GM23338 (cell line): ENCODE measurements around the gene RRBP1. TPM values are rescaled to one million over a fixed set of nuclear protein-coding genes. Genes with fewer than 3 reads are reported as not detected.

Experiments used
- ATAC-seq: fragments of 200-7000 bp; cut with Tn5 transposase; 3 replicates; pipeline ENCODE4 v1.9.1; 2020
- DNase-seq: peaks from one replicate; pipeline ENCODE4 v3.0.0-alpha.2; 2015; ENCODE audit warnings: low spot score
- H2AFZ ChIP-seq: fragments of 200-600 bp; sonication (generic); 2 replicates; pipeline ENCODE4 v1.8.0; 2016; ENCODE audit warnings: antibody characterized with exemption, mild to moderate bottlenecking, moderate library complexity
- H3F3A ChIP-seq: fragments of 200-600 bp; sonication (generic); replicated peaks from 2 replicates; pipeline ENCODE4 v1.8.0; 2017; ENCODE audit warnings: antibody characterized with exemption, mixed run types, low read depth
- H3K27ac ChIP-seq: fragments of 200-600 bp; sonication (generic); 2 replicates; pipeline ENCODE4 v1.6.1; 2016; ENCODE audit warnings: low read depth
- H3K27me3 ChIP-seq: fragments of 200-600 bp; sonication (generic); 2 replicates; pipeline ENCODE4 v1.8.0; 2016; ENCODE audit warnings: mild to moderate bottlenecking, mixed run types, moderate library complexity; ENCODE audit not compliant: insufficient read depth
- H3K36me3 ChIP-seq: fragments of 200-600 bp; sonication (generic); 2 replicates; pipeline ENCODE4 v1.8.0; 2016; ENCODE audit warnings: mild to moderate bottlenecking; ENCODE audit not compliant: insufficient read depth
- H3K4me1 ChIP-seq: fragments of 200-600 bp; sonication (generic); 2 replicates; pipeline ENCODE4 v1.8.0; 2016; ENCODE audit warnings: mild to moderate bottlenecking, moderate library complexity; ENCODE audit not compliant: insufficient read depth
- H3K4me2 ChIP-seq: fragments of 200-600 bp; sonication (generic); 2 replicates; pipeline ENCODE4 v1.7.1; 2017; ENCODE audit warnings: mixed run types
- H3K4me3 ChIP-seq: fragments of 200-600 bp; sonication (generic); 2 replicates; pipeline ENCODE4 v1.6.1; 2016; ENCODE audit warnings: mixed run types
- H3K79me2 ChIP-seq: fragments of 200-600 bp; sonication (generic); replicated peaks from 2 replicates; pipeline ENCODE4 v1.8.0; 2017; ENCODE audit warnings: mild to moderate bottlenecking; ENCODE audit not compliant: insufficient read depth
- H3K9me2 ChIP-seq: fragments of 200-600 bp; sonication (generic); 2 replicates; pipeline ENCODE4 v1.8.0; 2017; ENCODE audit not compliant: insufficient read depth
- H4K20me1 ChIP-seq: fragments of 200-600 bp; sonication (generic); replicated peaks from 2 replicates; pipeline ENCODE4 v1.8.0; 2017; ENCODE audit warnings: mild to moderate bottlenecking; ENCODE audit not compliant: insufficient read depth
- H3K27ac Mint-ChIP-seq: 2 replicates; pipeline ENCODE4 v1.8.0; 2020; ENCODE audit warnings: inconsistent platforms, mild to moderate bottlenecking, moderate library complexity, mixed read lengths
- H3K27me3 Mint-ChIP-seq: 3 replicates; pipeline ENCODE4 v1.8.0; 2022; ENCODE audit warnings: low read depth, mild to moderate bottlenecking, moderate library complexity, mixed read lengths, inconsistent platforms; ENCODE audit not compliant: insufficient read depth, poor library complexity
- H3K36me3 Mint-ChIP-seq: 3 replicates; pipeline ENCODE4 v1.8.0; 2021; ENCODE audit warnings: low read depth, mild to moderate bottlenecking, inconsistent platforms, moderate library complexity, mixed read lengths
- H3K4me1 Mint-ChIP-seq: 3 replicates; pipeline ENCODE4 v1.8.0; 2020; ENCODE audit warnings: mild to moderate bottlenecking, inconsistent platforms, mixed read lengths
- H3K4me3 Mint-ChIP-seq: 3 replicates; pipeline ENCODE4 v1.8.0; 2021; ENCODE audit warnings: moderate library complexity, mild to moderate bottlenecking, inconsistent platforms, mixed read lengths
- H3K9me3 Mint-ChIP-seq: 3 replicates; pipeline ENCODE4 v1.8.0; 2020; ENCODE audit warnings: moderate library complexity, mild to moderate bottlenecking, inconsistent platforms, mixed read lengths
- CTCF ChIP-seq, 2 experiments: fragments of 200-600 bp in 1 of 2; sonication (generic) in 1 of 2; conservative IDR thresholded peaks; 2 replicates each; pipeline versions ENCODE4 v1.5.1 to v1.6.1; 2016 to 2017; ENCODE audit warnings: antibody characterized with exemption in 2 of 2, low read depth in 2 of 2, mild to moderate bottlenecking in 2 of 2, moderate library complexity in 1 of 2
- EZH2 ChIP-seq: fragments of 200-600 bp; sonication (generic); IDR thresholded peaks from one replicate; pipeline ENCODE4 v1.8.0; 2017; ENCODE audit warnings: antibody characterized with exemption, mild to moderate bottlenecking, low read depth; ENCODE audit not compliant: unreplicated experiment
- EZH2phosphoT487 ChIP-seq: fragments of 200-600 bp; sonication (generic); IDR thresholded peaks from one replicate; pipeline ENCODE4 v1.8.1; 2018; ENCODE audit warnings: antibody characterized with exemption; ENCODE audit not compliant: unreplicated experiment
- JUNB ChIP-seq: IDR thresholded peaks from one replicate; pipeline ENCODE4 v1.6.1; 2016; ENCODE audit warnings: antibody characterized with exemption; ENCODE audit not compliant: unreplicated experiment
- NANOG ChIP-seq: IDR thresholded peaks from 2 replicates; pipeline ENCODE4 v1.6.1; 2016; ENCODE audit warnings: antibody characterized with exemption, borderline replicate concordance
- POLR2AphosphoS5 ChIP-seq: IDR thresholded peaks from 2 replicates; pipeline ENCODE4 v1.6.1; 2016; ENCODE audit warnings: antibody characterized with exemption, low read depth
- REST ChIP-seq: IDR thresholded peaks from one replicate; pipeline ENCODE4 v1.6.1; 2018; ENCODE audit warnings: antibody characterized with exemption; ENCODE audit not compliant: unreplicated experiment
- STAT1 ChIP-seq: IDR thresholded peaks from one replicate; pipeline ENCODE4 v1.6.1; 2016; ENCODE audit warnings: antibody characterized with exemption; ENCODE audit not compliant: unreplicated experiment
- ZNF331 ChIP-seq: fragments of 250-450 bp; sonication (Bioruptor Pico); IDR thresholded peaks from 2 replicates; pipeline ENCODE4 v1.5.0; 2020; ENCODE audit warnings: low read depth, mild to moderate bottlenecking, moderate library complexity
- polyA plus RNA-seq: library from polyadenylated mRNA; unstranded; fragments of >200 nt; fragmentation: Nextera tagmentation; extraction: Ambion mirVana; gene quantifications from 2 replicates; pipeline ENCODE4 v1.2.1, GENCODE V29; 2016
- total RNA-seq: library from RNA; depleted of rRNA; stranded (reverse); fragments of >200 nt; shearing (Covaris generic); gene quantifications from 2 replicates; pipeline ENCODE4 v1.2.3, GENCODE V29; 2014
- TF ChIP-seq, protein P1 (sequence below): fragments of 250-450 bp; sonication (Bioruptor Pico); IDR thresholded peaks from 2 replicates; pipeline ENCODE4 v1.5.0; 2020; ENCODE audit warnings: mild to moderate bottlenecking, moderate library complexity
- TF ChIP-seq, protein P2 (sequence below): IDR thresholded peaks from 2 replicates; pipeline ENCODE4 v1.6.1; 2016; ENCODE audit warnings: antibody characterized with exemption

RRBP1 gene
- total and polyA plus RNA-seq, 2 experiments from 2014 or later: 105 to 113 TPM

- H3K4me3 Mint-ChIP-seq: no peak overlapping the region
- no peak for ATAC-seq
- peaks cover 13% of the 10 kb centered on the region; the same call in 2 of the 3 replicates for H3K36me3 Mint-ChIP-seq
- Histone ChIP-seq H3K27ac (no peak overlapping the region; the same call in 1 of the 2 replicates), H3K4me3 (no peak overlapping the region), H3K27me3 (no peaks in the 10 kb centered on the region), H3K4me2 (no peak overlapping the region), H3K4me1 (peaks cover 49% of the 10 kb centered on the region), H2AFZ (no peak overlapping the region), H3K36me3 (no peaks in the 10 kb centered on the region), H3F3A (no peaks in the 10 kb centered on the region), H3K9me2 (no peaks in the 10 kb centered on the region), H4K20me1 (peaks cover 24% of the 10 kb centered on the region), H3K79me2 (peaks cover 97% of the 10 kb centered on the region)
- TF ChIP-seq EZH2 (no peak), NANOG (no peak), POLR2AphosphoS5 (no peak), ZNF331 (CRISPR knock-in tag) (no peak), STAT1 (no peak), JUNB (no peak), REST (no peak), EZH2phosphoT487 (no peak), CTCF (conservative IDR thresholded peaks at IDR 0.05; ENCODE audit: low read depth in 2 of 2) (no peak)
- TF ChIP-seq, protein P1, sequence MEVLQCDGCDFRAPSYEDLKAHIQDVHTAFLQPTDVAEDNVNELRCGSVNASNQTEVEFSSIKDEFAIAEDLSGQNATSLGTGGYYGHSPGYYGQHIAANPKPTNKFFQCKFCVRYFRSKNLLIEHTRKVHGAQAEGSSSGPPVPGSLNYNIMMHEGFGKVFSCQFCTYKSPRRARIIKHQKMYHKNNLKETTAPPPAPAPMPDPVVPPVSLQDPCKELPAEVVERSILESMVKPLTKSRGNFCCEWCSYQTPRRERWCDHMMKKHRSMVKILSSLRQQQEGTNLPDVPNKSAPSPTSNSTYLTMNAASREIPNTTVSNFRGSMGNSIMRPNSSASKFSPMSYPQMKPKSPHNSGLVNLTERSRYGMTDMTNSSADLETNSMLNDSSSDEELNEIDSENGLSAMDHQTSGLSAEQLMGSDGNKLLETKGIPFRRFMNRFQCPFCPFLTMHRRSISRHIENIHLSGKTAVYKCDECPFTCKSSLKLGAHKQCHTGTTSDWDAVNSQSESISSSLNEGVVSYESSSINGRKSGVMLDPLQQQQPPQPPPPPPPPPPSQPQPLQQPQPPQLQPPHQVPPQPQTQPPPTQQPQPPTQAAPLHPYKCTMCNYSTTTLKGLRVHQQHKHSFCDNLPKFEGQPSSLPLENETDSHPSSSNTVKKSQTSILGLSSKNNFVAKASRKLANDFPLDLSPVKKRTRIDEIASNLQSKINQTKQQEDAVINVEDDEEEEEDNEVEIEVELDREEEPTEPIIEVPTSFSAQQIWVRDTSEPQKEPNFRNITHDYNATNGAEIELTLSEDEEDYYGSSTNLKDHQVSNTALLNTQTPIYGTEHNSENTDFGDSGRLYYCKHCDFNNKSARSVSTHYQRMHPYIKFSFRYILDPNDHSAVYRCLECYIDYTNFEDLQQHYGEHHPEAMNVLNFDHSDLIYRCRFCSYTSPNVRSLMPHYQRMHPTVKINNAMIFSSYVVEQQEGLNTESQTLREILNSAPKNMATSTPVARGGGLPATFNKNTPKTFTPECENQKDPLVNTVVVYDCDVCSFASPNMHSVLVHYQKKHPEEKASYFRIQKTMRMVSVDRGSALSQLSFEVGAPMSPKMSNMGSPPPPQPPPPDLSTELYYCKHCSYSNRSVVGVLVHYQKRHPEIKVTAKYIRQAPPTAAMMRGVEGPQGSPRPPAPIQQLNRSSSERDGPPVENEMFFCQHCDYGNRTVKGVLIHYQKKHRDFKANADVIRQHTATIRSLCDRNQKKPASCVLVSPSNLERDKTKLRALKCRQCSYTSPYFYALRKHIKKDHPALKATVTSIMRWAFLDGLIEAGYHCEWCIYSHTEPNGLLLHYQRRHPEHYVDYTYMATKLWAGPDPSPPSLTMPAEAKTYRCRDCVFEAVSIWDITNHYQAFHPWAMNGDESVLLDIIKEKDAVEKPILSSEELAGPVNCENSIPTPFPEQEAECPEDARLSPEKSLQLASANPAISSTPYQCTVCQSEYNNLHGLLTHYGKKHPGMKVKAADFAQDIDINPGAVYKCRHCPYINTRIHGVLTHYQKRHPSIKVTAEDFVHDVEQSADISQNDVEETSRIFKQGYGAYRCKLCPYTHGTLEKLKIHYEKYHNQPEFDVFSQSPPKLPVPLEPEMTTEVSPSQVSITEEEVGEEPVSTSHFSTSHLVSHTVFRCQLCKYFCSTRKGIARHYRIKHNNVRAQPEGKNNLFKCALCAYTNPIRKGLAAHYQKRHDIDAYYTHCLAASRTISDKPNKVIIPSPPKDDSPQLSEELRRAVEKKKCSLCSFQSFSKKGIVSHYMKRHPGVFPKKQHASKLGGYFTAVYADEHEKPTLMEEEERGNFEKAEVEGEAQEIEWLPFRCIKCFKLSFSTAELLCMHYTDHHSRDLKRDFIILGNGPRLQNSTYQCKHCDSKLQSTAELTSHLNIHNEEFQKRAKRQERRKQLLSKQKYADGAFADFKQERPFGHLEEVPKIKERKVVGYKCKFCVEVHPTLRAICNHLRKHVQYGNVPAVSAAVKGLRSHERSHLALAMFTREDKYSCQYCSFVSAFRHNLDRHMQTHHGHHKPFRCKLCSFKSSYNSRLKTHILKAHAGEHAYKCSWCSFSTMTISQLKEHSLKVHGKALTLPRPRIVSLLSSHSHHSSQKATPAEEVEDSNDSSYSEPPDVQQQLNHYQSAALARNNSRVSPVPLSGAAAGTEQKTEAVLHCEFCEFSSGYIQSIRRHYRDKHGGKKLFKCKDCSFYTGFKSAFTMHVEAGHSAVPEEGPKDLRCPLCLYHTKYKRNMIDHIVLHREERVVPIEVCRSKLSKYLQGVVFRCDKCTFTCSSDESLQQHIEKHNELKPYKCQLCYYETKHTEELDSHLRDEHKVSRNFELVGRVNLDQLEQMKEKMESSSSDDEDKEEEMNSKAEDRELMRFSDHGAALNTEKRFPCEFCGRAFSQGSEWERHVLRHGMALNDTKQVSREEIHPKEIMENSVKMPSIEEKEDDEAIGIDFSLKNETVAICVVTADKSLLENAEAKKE: no peak
- TF ChIP-seq, protein P2, sequence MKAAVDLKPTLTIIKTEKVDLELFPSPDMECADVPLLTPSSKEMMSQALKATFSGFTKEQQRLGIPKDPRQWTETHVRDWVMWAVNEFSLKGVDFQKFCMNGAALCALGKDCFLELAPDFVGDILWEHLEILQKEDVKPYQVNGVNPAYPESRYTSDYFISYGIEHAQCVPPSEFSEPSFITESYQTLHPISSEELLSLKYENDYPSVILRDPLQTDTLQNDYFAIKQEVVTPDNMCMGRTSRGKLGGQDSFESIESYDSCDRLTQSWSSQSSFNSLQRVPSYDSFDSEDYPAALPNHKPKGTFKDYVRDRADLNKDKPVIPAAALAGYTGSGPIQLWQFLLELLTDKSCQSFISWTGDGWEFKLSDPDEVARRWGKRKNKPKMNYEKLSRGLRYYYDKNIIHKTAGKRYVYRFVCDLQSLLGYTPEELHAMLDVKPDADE: no peak
- H3K4me1 Mint-ChIP-seq: peaks cover 74% of the 10 kb centered on the region
- H3K27me3 Mint-ChIP-seq: peaks cover 2% of the 10 kb centered on the region
- no peak overlapping the region for H3K27ac Mint-ChIP-seq
- DNase-seq: no peak
- no peaks in the 10 kb centered on the region for H3K9me3 Mint-ChIP-seq
These were observed 14.6 kb downstream of the RRBP1 start for GRCh38 chr20:17667445-17667844.
